Measurements from ENCODE around the gene TACC2.

GRCh38 chr10:122267849-122268737 lies 279.1 kb downstream of the TACC2 start:
- TF ChIP-seq CTCF (IDR thresholded peaks at IDR 0.05; ENCODE audit: insufficient read depth, low read depth, low read length): peak; percentile 88
- no peak for TF ChIP-seq EZH2 (IDR thresholded peaks at IDR 0.05; ENCODE audit: insufficient read depth, low read length)

Measured in astrocyte (in vitro differentiated cells and primary cell).